GM12891 (cell line): ENCODE results near the gene CDYL.
A peak's percentile ranks its signal among the peaks of the same experiment; 100 is the strongest.

Experiments
- DNase-seq: peaks from one replicate; pipeline ENCODE4 v3.0.0; 2011; ENCODE audit warnings: low spot score; ENCODE audit not compliant: insufficient read length
- FAIRE-seq: peaks from 2 replicates; lab custom pipeline; 2011; peaks lifted over from hg19 to GRCh38; lab: Jason Lieb, UNC
- PAX5 ChIP-seq: IDR thresholded peaks from 2 replicates; pipeline ENCODE4 v1.6.1; 2011; ENCODE audit warnings: low read length, moderate library complexity, mild to moderate bottlenecking; ENCODE audit not compliant: insufficient read depth, severe bottlenecking
- POLR2A ChIP-seq: IDR thresholded peaks from 2 replicates; pipeline ENCODE4 v1.6.1; 2011; ENCODE audit warnings: low read depth, low read length, control low read depth
- POLR2AphosphoS5 ChIP-seq: IDR thresholded peaks from 2 replicates; pipeline ENCODE4 v1.6.1; 2011; ENCODE audit warnings: low read depth, low read length, control low read depth
- POU2F2 ChIP-seq: IDR thresholded peaks from 2 replicates; pipeline ENCODE4 v1.6.1; 2011; ENCODE audit warnings: low read depth, mild to moderate bottlenecking, control low read depth, low read length, moderate library complexity
- SPI1 ChIP-seq: IDR thresholded peaks from 2 replicates; pipeline ENCODE4 v1.6.1; 2011; ENCODE audit warnings: low read depth, low read length, control low read depth
- TAF1 ChIP-seq: IDR thresholded peaks from 2 replicates; pipeline ENCODE4 v1.6.1; 2011; ENCODE audit warnings: low read depth, low read length, control low read depth

The CDYL gene

DNA sequence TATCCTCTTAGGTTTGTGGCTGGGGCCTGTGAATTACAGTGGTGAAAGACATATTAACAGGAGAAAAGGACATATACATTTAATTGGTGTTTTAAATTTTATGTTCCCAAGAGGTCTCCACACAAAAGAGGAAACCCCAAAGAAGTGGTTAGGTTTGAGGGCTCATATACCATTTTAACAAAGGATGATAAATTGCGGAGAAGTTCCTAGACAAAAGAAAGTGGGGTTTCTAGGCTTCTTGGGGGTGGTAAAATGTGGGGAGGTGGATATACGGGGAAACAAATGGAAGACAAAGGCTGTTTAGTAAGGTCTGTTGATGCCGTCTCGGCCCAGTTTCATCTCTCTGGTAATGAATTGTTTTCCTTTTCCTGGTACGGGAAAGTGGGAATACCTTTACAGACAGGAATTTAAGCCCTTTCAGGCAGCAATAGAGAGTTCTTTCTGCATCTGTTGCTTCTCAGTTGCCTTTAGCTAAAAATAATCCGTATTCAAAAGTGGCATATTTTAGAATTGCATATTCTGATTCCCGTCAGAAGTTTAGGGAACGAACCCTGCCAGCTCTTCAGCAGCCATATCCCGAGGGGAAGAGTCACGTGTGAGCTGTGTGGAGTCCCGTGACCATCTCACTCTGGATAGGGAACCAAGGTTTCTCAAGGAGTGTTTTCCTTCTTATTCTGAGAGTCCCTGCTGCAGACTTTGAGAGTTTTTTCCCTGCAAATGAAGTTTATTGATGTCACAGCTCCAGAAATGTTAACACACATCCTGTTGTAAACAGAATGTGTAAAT, 123.2 kb downstream of the CDYL start:
- DNase-seq (no peak), FAIRE-seq (no peak)
- TF ChIP-seq TAF1 (no peak), SPI1 (no peak), PAX5 (no peak), POU2F2 (no peak), POLR2AphosphoS5 (no peak), POLR2A (no peak)

DNA sequence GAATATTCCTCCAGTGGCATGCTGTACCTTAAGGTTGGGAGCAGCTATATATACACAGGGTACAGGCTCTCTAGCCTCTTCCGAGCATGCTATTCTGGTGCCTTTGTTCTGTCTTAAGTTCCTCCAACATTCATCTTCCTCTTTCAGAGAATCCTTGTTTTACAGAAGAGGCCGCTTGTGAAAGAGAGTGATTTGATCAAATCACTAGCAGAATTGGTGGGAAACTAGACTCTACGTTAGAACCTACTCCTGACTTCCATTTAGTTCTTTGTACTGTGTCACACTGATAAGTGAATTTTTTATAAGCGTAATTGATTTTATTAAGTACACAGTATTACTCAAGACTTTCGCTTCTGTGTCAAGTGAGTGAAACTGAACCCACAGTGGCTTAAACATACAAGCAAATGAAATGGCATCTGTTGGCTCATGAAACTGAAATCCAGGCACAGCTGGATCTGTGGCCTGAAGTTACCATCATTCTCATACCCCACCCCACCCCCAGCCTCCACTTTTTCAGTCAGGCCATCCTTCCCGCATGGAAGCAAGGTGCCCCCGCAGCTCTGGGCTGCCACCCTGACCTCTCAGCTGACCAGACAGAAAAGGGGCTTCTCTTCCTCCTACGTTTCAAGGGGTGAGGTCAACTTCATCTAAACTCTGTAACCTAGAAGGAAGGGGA, 125.3 kb downstream of the CDYL start:
- peak; percentile 92 for FAIRE-seq
- TF ChIP-seq PAX5: no peak
- TF ChIP-seq POLR2AphosphoS5: peak; percentile 48; the same call in 1 of the 2 replicates
- no peak for TF ChIP-seq SPI1
- TF ChIP-seq POU2F2: peak; percentile 49; the same call in 1 of the 2 replicates

DNA sequence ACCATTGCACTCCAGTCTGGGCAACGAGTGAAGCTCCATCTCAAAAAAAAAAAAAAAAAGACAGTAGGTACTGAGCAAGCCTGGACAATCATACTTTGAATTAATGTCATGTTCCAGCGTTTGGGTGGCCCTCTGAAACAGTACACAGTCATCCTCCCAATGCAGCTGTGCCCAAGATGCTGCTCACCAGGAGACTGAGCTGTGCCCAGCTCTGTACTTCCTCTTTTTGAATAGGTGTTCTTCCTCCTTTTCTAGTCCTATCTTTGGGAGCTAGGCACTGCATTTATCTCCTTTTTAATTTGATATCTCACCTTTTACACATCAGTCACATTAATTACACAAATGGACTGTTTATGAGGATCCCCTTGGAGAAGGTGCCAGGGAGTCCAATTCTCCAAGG, 126.2 kb downstream of the CDYL start:
- no peak for FAIRE-seq
- no peak for TF ChIP-seq PAX5
- TF ChIP-seq TAF1: no peak
- no peak for TF ChIP-seq POLR2AphosphoS5
- TF ChIP-seq POLR2A: no peak
- peak; percentile 77 for TF ChIP-seq SPI1
- TF ChIP-seq POU2F2: no peak
- DNase-seq: no peak

More for the DNA sequence above, 125.3 kb downstream of the CDYL start:
- peak; percentile 20 for DNase-seq

DNA sequence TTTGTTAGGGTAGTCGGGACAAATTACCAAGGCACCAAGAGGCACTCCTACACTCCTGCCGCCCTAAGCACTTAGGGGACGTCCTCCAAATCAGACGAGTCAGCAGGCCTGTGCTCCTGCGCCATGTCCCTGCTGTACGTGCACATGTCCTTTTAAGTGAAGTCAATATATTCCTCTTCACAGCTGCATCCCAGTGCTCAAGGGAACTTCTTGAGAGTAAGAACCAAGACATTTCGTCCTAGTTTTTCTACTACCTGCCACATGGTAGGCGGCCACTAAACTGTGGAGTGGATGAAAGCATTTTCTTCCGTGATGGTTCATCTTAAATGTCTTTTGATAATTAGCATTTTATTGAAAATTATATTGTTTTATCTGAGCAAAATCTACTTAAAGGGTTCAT, 126.9 kb downstream of the CDYL start:
- FAIRE-seq: no peak
- DNase-seq: no peak
- TF ChIP-seq TAF1 (no peak), POU2F2 (no peak), POLR2AphosphoS5 (no peak), PAX5 (no peak), POLR2A (no peak), SPI1 (no peak)

DNA sequence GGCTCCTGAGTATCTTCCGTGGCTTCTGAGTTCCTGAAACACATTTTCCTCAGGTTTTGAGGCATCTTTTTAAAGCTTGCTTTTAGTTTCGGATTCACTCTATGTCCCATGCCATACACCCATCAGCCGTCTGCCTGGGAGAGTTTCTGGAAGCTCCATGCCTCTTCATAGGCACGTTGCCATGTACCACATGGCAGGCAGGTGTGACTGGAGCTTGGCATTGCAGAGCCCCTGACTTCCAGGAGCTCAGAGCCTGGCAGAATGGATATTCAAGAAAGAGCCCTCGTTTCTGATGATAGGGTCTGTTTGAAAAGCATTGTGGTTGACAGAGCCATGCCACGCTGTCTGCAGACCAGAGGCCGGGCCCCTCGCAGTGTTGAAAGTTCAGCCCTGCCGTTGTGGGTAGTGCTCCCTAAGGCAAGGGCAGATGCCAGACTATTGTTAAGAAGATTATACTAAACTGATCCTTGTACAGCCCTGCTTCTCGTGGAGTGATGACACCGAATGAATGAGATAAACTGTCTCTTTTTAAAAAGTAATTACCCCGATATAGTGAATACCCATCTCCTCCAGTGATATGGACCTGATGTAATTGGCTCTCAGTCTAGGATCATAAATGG, 127.7 kb downstream of the CDYL start:
- FAIRE-seq: no peak
- no peak for DNase-seq
- TF ChIP-seq POLR2AphosphoS5 (no peak), POLR2A (no peak), POU2F2 (no peak), TAF1 (no peak), PAX5 (no peak), SPI1 (no peak)

DNA sequence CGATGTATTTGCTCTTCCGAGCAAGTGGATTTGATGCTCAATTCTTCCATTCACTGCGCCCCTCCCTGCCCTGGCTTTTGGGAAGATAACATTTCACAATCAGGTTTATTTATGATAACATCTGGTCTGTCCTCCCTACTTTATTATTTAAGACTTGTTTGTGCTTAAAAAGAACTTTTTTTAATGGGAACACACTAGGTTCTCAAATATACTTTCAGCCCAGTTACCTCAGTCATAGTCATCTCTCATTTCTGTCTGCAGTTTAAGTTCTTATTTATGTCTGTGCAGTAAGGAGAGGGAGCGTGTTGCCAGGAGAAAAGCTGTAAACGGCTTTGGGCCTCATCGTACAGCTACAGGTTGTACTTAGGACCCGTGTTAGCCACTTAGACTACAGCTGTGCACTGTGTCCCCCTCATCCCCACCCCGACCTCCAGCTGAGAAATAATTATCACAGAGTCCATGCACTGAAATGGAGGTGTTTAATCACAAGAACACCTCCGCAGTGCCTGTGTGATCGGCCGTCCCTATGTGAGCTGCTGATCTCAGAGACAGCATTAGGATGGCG, 128.3 kb downstream of the CDYL start:
- FAIRE-seq: no peak
- TF ChIP-seq POLR2AphosphoS5 (no peak), TAF1 (no peak), PAX5 (no peak), POU2F2 (no peak)
- no peak for DNase-seq

DNA sequence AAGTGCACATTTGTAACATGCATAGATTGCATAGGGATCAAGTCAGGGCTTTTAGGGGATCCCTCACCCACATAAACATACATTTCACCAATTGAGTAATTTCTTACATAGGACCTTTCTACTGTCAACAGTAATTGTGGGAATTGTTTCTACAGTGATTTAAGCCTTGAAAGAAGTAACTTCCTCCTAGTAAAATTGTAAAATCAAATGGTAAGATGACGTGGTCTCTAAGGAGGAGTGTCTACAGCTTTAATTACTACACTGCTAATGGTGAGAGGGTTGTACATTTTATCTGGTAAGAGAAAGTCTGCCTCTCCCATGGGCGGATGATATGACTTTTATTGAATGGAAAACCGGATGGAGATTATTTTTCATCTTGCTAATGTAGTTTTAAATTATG, 129.6 kb downstream of the CDYL start:
- DNase-seq: no peak
- no peak for FAIRE-seq

DNA sequence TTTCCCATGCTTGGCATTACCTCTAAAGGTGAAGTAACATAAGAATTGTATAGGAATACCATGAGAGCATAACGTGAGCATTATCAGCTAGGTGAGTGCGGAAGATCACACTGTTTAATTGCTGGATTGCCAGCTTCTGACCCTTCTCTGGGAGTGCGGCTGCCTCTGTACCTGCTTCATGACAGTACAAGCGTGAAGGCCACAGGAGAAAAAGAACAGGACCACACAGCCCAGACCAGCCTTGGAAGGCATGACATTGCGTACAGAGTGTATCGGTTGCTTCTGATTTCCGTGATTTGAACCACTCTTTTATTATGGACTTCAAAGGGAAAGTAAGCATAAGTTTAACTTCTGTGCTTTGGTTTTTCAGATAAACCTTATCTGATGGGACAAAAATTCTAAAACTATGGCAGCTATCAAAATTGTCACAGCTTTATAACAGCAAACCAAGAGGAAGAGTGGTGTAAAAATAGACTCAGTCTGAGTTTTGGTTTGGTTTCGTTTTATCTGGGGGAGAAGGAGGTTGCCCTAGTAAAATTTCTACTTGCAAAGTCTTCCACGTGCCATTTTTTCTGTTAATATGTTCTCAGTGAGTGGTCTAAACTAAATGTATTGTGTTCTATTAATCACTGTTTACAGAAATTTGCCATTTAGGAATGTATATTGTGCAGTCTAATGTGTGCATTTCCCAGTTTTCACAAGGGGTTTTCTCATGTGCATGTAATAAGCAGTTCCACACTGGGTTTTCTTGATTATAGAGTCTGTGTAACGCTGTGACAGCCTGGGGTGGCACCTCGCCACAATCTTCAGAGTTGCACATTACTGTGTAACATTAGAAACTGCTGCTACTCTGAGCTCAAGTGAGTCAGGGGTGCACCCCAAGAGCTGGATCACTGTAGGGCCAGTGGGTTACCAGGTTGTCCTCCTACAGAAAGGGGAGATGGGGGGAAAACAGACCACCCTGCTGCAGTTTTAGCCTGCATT, 130.4 kb downstream of the CDYL start:
- DNase-seq (no peak), FAIRE-seq (peak; percentile 65)
- no peak for TF ChIP-seq TAF1
- TF ChIP-seq POLR2A: no peak
- TF ChIP-seq SPI1: no peak
- TF ChIP-seq POU2F2: no peak
- TF ChIP-seq PAX5: no peak
- no peak for TF ChIP-seq POLR2AphosphoS5

More for the DNA sequence above, 129.6 kb downstream of the CDYL start:
- TF ChIP-seq SPI1 (no peak), POLR2A (no peak), POU2F2 (no peak), PAX5 (no peak), POLR2AphosphoS5 (no peak), TAF1 (no peak)

DNA sequence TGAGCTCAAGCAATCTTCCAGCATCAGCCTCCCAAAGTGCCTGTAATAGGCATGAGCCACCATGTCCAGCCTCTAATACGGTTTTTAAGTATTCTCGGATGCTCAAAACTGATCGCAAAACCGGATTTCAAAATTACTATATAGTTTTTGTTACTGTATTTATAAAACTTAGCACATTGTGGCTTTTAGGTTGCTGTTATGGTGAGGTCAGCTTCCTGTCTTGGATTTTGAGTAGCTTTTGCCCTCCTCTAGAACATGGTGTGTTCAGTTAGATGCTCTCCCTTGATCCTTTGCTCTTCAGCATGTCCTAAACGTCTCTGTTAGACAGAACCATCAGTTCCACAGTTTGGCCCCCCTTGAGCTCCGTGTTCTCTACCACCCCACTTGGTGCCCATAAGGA, 131.4 kb downstream of the CDYL start:
- no peak for DNase-seq
- no peak for FAIRE-seq

More for the DNA sequence above, 131.4 kb downstream of the CDYL start:
- no peak for TF ChIP-seq POLR2A
- TF ChIP-seq SPI1: no peak
- no peak for TF ChIP-seq POU2F2
- TF ChIP-seq POLR2AphosphoS5: no peak
- no peak for TF ChIP-seq TAF1
- TF ChIP-seq PAX5: no peak
